Measurements from ENCODE around the gene COBL. TPM values are rescaled to one million over a fixed set of nuclear protein-coding genes. Genes with fewer than 3 reads are reported as not detected.

The COBL gene
- total RNA-seq, 2 experiments from 2014 or later, result not detected

- no peak for DNase-seq
- no peaks in the 10 kb centered on the region for H3K36me3 Mint-ChIP-seq (ENCODE audit: low read depth)
- no peaks in the 10 kb centered on the region for H3K4me1 Mint-ChIP-seq
- ChIA-PET POLR2A (no interaction called here), CTCF (no interaction called here)
- no peak overlapping the region for H3K4me3 Mint-ChIP-seq
- H3K27ac Mint-ChIP-seq, result no peak overlapping the region
- H3K27me3 Mint-ChIP-seq, result peaks cover 4% of the 10 kb centered on the region
- H3K9me3 Mint-ChIP-seq, result no peaks in the 10 kb centered on the region
These were observed 71.7 kb downstream of the COBL start for GRCh38 chr7:51244885-51245284.

- POLR2A ChIA-PET, result no interaction called here
- no peak overlapping the region for H3K4me3 Mint-ChIP-seq
These were observed 72.6 kb downstream of the COBL start for GRCh38 chr7:51244053-51244452.

GRCh38 chr7:51243631-51244030, 73.0 kb downstream of the COBL start:
- no peaks in the 10 kb centered on the region for H3K36me3 Mint-ChIP-seq (ENCODE audit: low read depth)
- H3K4me3 Mint-ChIP-seq, result no peak overlapping the region
- POLR2A ChIA-PET, result no interaction called here
- CTCF ChIA-PET, result interaction anchor here (0.8 kb wide), 1 partner anchor 1206 kb away, joined by 3 read pairs; no protein-coding TSS in a partner anchor
- no peaks in the 10 kb centered on the region for H3K4me1 Mint-ChIP-seq
- no peak overlapping the region for H3K27ac Mint-ChIP-seq
- no peaks in the 10 kb centered on the region for H3K9me3 Mint-ChIP-seq
- no peak for DNase-seq
- H3K27me3 Mint-ChIP-seq, result peaks cover 4% of the 10 kb centered on the region

More at GRCh38 chr7:51244053-51244452, 72.6 kb downstream of the COBL start:
- H3K27me3 Mint-ChIP-seq, result peaks cover 4% of the 10 kb centered on the region
- H3K36me3 Mint-ChIP-seq (ENCODE audit: low read depth), result no peaks in the 10 kb centered on the region
- DNase-seq, result no peak
- CTCF ChIA-PET, result interaction anchor here (0.8 kb wide), 1 partner anchor 1206 kb away, joined by 3 read pairs; no protein-coding TSS in a partner anchor
- H3K27ac Mint-ChIP-seq, result no peak overlapping the region
- no peaks in the 10 kb centered on the region for H3K4me1 Mint-ChIP-seq
- no peaks in the 10 kb centered on the region for H3K9me3 Mint-ChIP-seq

GRCh38 chr7:51242881-51243518, 73.6 kb downstream of the COBL start:
- no peak overlapping the region for H3K27ac Mint-ChIP-seq
- no peaks in the 10 kb centered on the region for H3K36me3 Mint-ChIP-seq (ENCODE audit: low read depth)
- POLR2A ChIA-PET, result no interaction called here
- H3K4me1 Mint-ChIP-seq, result no peaks in the 10 kb centered on the region
- no peak overlapping the region for H3K4me3 Mint-ChIP-seq
- no peak for DNase-seq
- CTCF ChIA-PET, result interaction anchor here (0.8 kb wide), 2 partner anchors 15 to 1205 kb away, joined by 3 read pairs; no protein-coding TSS in a partner anchor
- H3K27me3 Mint-ChIP-seq, result peaks cover 3% of the 10 kb centered on the region
- H3K9me3 Mint-ChIP-seq, result no peaks in the 10 kb centered on the region

GRCh38 chr7:51242007-51242691, 74.5 kb downstream of the COBL start:
- H3K9me3 Mint-ChIP-seq, result no peaks in the 10 kb centered on the region
- H3K27me3 Mint-ChIP-seq, result peaks cover 3% of the 10 kb centered on the region
- ChIA-PET POLR2A (no interaction called here), CTCF (interaction anchor here (0.8 kb wide), 1 partner anchor 15 kb away, joined by 3 read pairs; no protein-coding TSS in a partner anchor)
- H3K27ac Mint-ChIP-seq, result no peak overlapping the region
- H3K4me3 Mint-ChIP-seq, result no peak overlapping the region
- H3K36me3 Mint-ChIP-seq (ENCODE audit: low read depth), result no peaks in the 10 kb centered on the region
- no peaks in the 10 kb centered on the region for H3K4me1 Mint-ChIP-seq
- DNase-seq, result no peak

GRCh38 chr7:51240868-51241267, 75.7 kb downstream of the COBL start:
- no peak for DNase-seq
- Mint-ChIP-seq H3K9me3 (no peaks in the 10 kb centered on the region), H3K36me3 (ENCODE audit: low read depth) (no peaks in the 10 kb centered on the region), H3K27me3 (no peaks in the 10 kb centered on the region), H3K4me3 (no peak overlapping the region), H3K4me1 (no peaks in the 10 kb centered on the region), H3K27ac (peak overlapping the region; percentile 36)
- ChIA-PET POLR2A (no interaction called here), CTCF (interaction anchor here (1.7 kb wide), 1 partner anchor 11 kb away, joined by 4 read pairs; no protein-coding TSS in a partner anchor)

- Mint-ChIP-seq H3K4me3 (no peak overlapping the region), H3K27me3 (no peaks in the 10 kb centered on the region), H3K4me1 (no peaks in the 10 kb centered on the region), H3K9me3 (no peaks in the 10 kb centered on the region), H3K36me3 (ENCODE audit: low read depth) (no peaks in the 10 kb centered on the region), H3K27ac (no peak overlapping the region)
- no peak for DNase-seq
- ChIA-PET POLR2A (no interaction called here), CTCF (interaction anchor here (1.7 kb wide), 1 partner anchor 10 kb away, joined by 4 read pairs; no protein-coding TSS in a partner anchor)
These were observed 76.9 kb downstream of the COBL start for GRCh38 chr7:51239691-51240090.

GRCh38 chr7:51238981-51239495, 77.6 kb downstream of the COBL start:
- no peak overlapping the region for H3K4me3 Mint-ChIP-seq
- ChIA-PET CTCF (no interaction called here), POLR2A (no interaction called here)
- no peaks in the 10 kb centered on the region for H3K9me3 Mint-ChIP-seq
- H3K27ac Mint-ChIP-seq, result no peak overlapping the region
- no peaks in the 10 kb centered on the region for H3K4me1 Mint-ChIP-seq
- H3K36me3 Mint-ChIP-seq (ENCODE audit: low read depth), result no peaks in the 10 kb centered on the region
- no peaks in the 10 kb centered on the region for H3K27me3 Mint-ChIP-seq
- DNase-seq, result no peak

GRCh38 chr7:51237446-51238133, 79.0 kb downstream of the COBL start:
- ChIA-PET CTCF (interaction anchor here (0.6 kb wide), 1 partner anchor 48 kb away, joined by 4 read pairs; no protein-coding TSS in a partner anchor), POLR2A (no interaction called here)

GRCh38 chr7:51236470-51237132, 80.0 kb downstream of the COBL start:
- ChIA-PET CTCF (interaction anchor here (0.6 kb wide), 1 partner anchor 26 kb away, joined by 4 read pairs; no protein-coding TSS in a partner anchor), POLR2A (no interaction called here)
- DNase-seq, result no peak
- Mint-ChIP-seq H3K9me3 (no peaks in the 10 kb centered on the region), H3K4me3 (no peak overlapping the region), H3K27ac (no peak overlapping the region), H3K27me3 (no peaks in the 10 kb centered on the region), H3K36me3 (ENCODE audit: low read depth) (no peaks in the 10 kb centered on the region), H3K4me1 (no peaks in the 10 kb centered on the region)

More at GRCh38 chr7:51237446-51238133, 79.0 kb downstream of the COBL start:
- DNase-seq, result no peak
- no peak overlapping the region for H3K4me3 Mint-ChIP-seq
- no peaks in the 10 kb centered on the region for H3K4me1 Mint-ChIP-seq
- no peak overlapping the region for H3K27ac Mint-ChIP-seq
- H3K27me3 Mint-ChIP-seq, result no peaks in the 10 kb centered on the region
- H3K36me3 Mint-ChIP-seq (ENCODE audit: low read depth), result no peaks in the 10 kb centered on the region
- no peaks in the 10 kb centered on the region for H3K9me3 Mint-ChIP-seq

- no peak overlapping the region for H3K27ac Mint-ChIP-seq
- POLR2A ChIA-PET, result no interaction called here
- no peaks in the 10 kb centered on the region for H3K4me1 Mint-ChIP-seq
- no peaks in the 10 kb centered on the region for H3K27me3 Mint-ChIP-seq
- no peaks in the 10 kb centered on the region for H3K36me3 Mint-ChIP-seq (ENCODE audit: low read depth)
- CTCF ChIA-PET, result interaction anchor here (0.6 kb wide), 1 partner anchor 27 kb away, joined by 4 read pairs; no protein-coding TSS in a partner anchor
- H3K9me3 Mint-ChIP-seq, result no peaks in the 10 kb centered on the region
- H3K4me3 Mint-ChIP-seq, result no peak overlapping the region
- DNase-seq, result no peak
These were observed 80.9 kb downstream of the COBL start for GRCh38 chr7:51235593-51236313.
